A673 (cell line): ENCODE results near the gene HGFAC.

Experiments
- EZH2 ChIP-seq: fragments of 200-600 bp; sonication (generic); IDR thresholded peaks from 2 replicates; pipeline ENCODE4 v1.6.1; 2017; ENCODE audit warnings: borderline replicate concordance, low read depth, mild to moderate bottlenecking, mixed read lengths, antibody characterized with exemption, low read length; ENCODE audit not compliant: poor library complexity, severe bottlenecking
- TF ChIP-seq, protein P1 (sequence below): fragments of 300-800, 200-600 bp; sonication (generic); conservative IDR thresholded peaks from 2 replicates; pipeline ENCODE4 v1.5.1; 2017; ENCODE audit warnings: low read depth, mild to moderate bottlenecking, antibody characterized with exemption, low read length, moderate library complexity, mixed read lengths

DNA sequence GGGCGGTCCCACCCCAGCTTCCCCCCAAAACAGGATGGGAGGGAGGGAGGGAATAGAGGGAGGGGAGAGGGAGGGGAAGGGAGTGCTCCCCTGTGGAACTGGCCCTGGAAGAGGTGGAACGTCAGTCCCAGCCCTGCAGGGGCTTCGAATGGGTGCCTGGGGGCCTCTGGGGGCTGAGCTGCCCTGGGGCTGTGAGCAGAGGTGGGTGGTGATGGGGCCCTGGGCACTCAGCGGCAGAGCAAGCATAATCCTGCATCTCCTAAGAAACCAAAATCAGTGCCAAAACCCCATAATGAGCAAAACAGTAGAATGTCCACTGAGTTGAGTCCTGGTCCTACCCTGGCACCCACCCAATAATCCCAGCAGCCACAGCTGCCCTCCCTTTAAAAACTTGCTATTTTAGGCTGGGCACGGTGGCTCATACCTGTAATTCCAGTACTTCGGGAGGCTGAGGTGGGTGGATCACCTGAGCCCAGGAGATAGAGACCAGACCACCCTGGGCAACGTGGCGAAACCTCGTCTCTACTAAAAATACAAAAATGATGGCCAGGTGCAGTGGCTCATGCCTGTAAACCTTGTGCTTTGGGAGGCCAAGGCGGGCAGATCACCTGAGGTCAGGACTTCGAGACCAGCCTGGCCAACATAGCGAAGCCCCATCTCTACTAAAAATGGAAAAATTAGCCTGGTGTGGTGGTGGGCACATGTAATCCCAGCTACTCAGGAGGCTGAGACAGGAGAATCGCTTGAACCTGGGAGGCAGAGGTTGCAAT lies 32.4 kb downstream of the HGFAC start:
- TF ChIP-seq, protein P1, sequence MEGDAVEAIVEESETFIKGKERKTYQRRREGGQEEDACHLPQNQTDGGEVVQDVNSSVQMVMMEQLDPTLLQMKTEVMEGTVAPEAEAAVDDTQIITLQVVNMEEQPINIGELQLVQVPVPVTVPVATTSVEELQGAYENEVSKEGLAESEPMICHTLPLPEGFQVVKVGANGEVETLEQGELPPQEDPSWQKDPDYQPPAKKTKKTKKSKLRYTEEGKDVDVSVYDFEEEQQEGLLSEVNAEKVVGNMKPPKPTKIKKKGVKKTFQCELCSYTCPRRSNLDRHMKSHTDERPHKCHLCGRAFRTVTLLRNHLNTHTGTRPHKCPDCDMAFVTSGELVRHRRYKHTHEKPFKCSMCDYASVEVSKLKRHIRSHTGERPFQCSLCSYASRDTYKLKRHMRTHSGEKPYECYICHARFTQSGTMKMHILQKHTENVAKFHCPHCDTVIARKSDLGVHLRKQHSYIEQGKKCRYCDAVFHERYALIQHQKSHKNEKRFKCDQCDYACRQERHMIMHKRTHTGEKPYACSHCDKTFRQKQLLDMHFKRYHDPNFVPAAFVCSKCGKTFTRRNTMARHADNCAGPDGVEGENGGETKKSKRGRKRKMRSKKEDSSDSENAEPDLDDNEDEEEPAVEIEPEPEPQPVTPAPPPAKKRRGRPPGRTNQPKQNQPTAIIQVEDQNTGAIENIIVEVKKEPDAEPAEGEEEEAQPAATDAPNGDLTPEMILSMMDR, result no peak
- no peak for TF ChIP-seq EZH2
